ENCODE results near the gene C19orf73.
A peak's percentile ranks its signal among the peaks of the same experiment; 100 is the strongest.
"Not testable (repeated sequence)": the region's sequence is repeated elsewhere in the genome, so short reads cannot be mapped to it uniquely, and the experiment has no call there.

Gene C19orf73

GRCh38 chr19:49148784-49149651 lies 30.1 kb upstream of the C19orf73 start:
- peak; percentile 99 for DNase-seq (ENCODE audit: low spot score)

GRCh38 chr19:49148044-49148682 lies 29.2 kb upstream of the C19orf73 start:
- no peak for DNase-seq (ENCODE audit: low spot score)

- DNase-seq (ENCODE audit: low spot score) = not testable (repeated sequence)
Measured at GRCh38 chr19:49146408-49146770, 27.4 kb upstream of the C19orf73 start.

GRCh38 chr19:49145573-49146407 lies 26.8 kb upstream of the C19orf73 start:
- peak; percentile 77 for DNase-seq (ENCODE audit: low spot score)

GRCh38 chr19:49142866-49143335 lies 24.0 kb upstream of the C19orf73 start:
- no peak for DNase-seq (ENCODE audit: low spot score)

GRCh38 chr19:49141352-49141751 lies 22.4 kb upstream of the C19orf73 start:
- DNase-seq (ENCODE audit: low spot score) = no peak

GRCh38 chr19:49140951-49141350 lies 22.0 kb upstream of the C19orf73 start:
- no peak for DNase-seq (ENCODE audit: low spot score)

- no peak for DNase-seq (ENCODE audit: low spot score)
Measured at GRCh38 chr19:49136771-49137171, 17.8 kb upstream of the C19orf73 start.

GRCh38 chr19:49135686-49136085 lies 16.7 kb upstream of the C19orf73 start:
- no peak for DNase-seq (ENCODE audit: low spot score)

GRCh38 chr19:49133621-49134454 lies 14.9 kb upstream of the C19orf73 start:
- no peak for DNase-seq (ENCODE audit: low spot score)

- DNase-seq (ENCODE audit: low spot score) = no peak
Measured at GRCh38 chr19:49132974-49133609, 14.1 kb upstream of the C19orf73 start.

GRCh38 chr19:49130325-49130724 lies 11.4 kb upstream of the C19orf73 start:
- DNase-seq (ENCODE audit: low spot score) = no peak

- peak; percentile 66 for DNase-seq (ENCODE audit: low spot score)
Measured at GRCh38 chr19:49129238-49129583, 10.3 kb upstream of the C19orf73 start.

- DNase-seq (ENCODE audit: low spot score) = no peak
Measured at GRCh38 chr19:49128545-49129237, 9.7 kb upstream of the C19orf73 start.

GRCh38 chr19:49127674-49128544 lies 9.0 kb upstream of the C19orf73 start:
- DNase-seq (ENCODE audit: low spot score) = peak; percentile 100

- not testable (repeated sequence) for DNase-seq (ENCODE audit: low spot score)
Measured at GRCh38 chr19:49127225-49127624, 8.3 kb upstream of the C19orf73 start.

- DNase-seq (ENCODE audit: low spot score) = no peak
Measured at GRCh38 chr19:49126575-49126974, 7.6 kb upstream of the C19orf73 start.

- DNase-seq (ENCODE audit: low spot score) = no peak
Measured at GRCh38 chr19:49125025-49125731, 6.2 kb upstream of the C19orf73 start.

GRCh38 chr19:49123285-49123684 lies 4.3 kb upstream of the C19orf73 start:
- DNase-seq (ENCODE audit: low spot score) = not testable (repeated sequence)

Data from COLO829 (cell line).